ENCODE measurements around the gene ACSM4.
"Not testable (repeated sequence)": the region's sequence is repeated elsewhere in the genome, so short reads cannot be mapped to it uniquely, and the experiment has no call there.

Gene ACSM4

GRCh38 chr12:7303772-7304171 lies at the start of gene ACSM4:
Gene ACSM4 (plus strand): TSS chr12:7304072. CDS start chr12:7304332, 260 bp downstream.
- DNase-seq (ENCODE audit: low read depth in 2 of 2): no peak

- DNase-seq (ENCODE audit: low read depth in 2 of 2): no peak
These were observed 44.8 kb upstream of the ACSM4 start for GRCh38 chr12:7259060-7259459.

- no peak for DNase-seq (ENCODE audit: low read depth in 2 of 2)
These were observed 39.3 kb upstream of the ACSM4 start for GRCh38 chr12:7264538-7264937.

- no peak for DNase-seq (ENCODE audit: low read depth in 2 of 2)
These were observed 38.6 kb upstream of the ACSM4 start for GRCh38 chr12:7265251-7265650.

- no peak for DNase-seq (ENCODE audit: low read depth in 2 of 2)
These were observed 34.6 kb upstream of the ACSM4 start for GRCh38 chr12:7269273-7269672.

GRCh38 chr12:7271893-7272514 lies 31.9 kb upstream of the ACSM4 start:
- DNase-seq (ENCODE audit: low read depth in 2 of 2): no peak

- not testable (repeated sequence) for DNase-seq (ENCODE audit: low read depth in 2 of 2)
These were observed 28.4 kb upstream of the ACSM4 start for GRCh38 chr12:7275482-7275881.

- no peak for DNase-seq (ENCODE audit: low read depth in 2 of 2)
These were observed 21.0 kb upstream of the ACSM4 start for GRCh38 chr12:7282844-7283243.

- no peak for DNase-seq (ENCODE audit: low read depth in 2 of 2)
These were observed 14.1 kb upstream of the ACSM4 start for GRCh38 chr12:7289743-7290142.

- not testable (repeated sequence) for DNase-seq (ENCODE audit: low read depth in 2 of 2)
These were observed 13.3 kb upstream of the ACSM4 start for GRCh38 chr12:7290588-7290987.

GRCh38 chr12:7292300-7292699 lies 11.6 kb upstream of the ACSM4 start:
- DNase-seq (ENCODE audit: low read depth in 2 of 2): no peak

- no peak for DNase-seq (ENCODE audit: low read depth in 2 of 2)
These were observed 10.2 kb upstream of the ACSM4 start for GRCh38 chr12:7293670-7294069.

- DNase-seq (ENCODE audit: low read depth in 2 of 2): no peak
These were observed 8.3 kb upstream of the ACSM4 start for GRCh38 chr12:7295529-7295928.

GRCh38 chr12:7297865-7298264 lies 6.0 kb upstream of the ACSM4 start:
- DNase-seq (ENCODE audit: low read depth in 2 of 2): no peak

GRCh38 chr12:7302266-7302986 lies 1.4 kb upstream of the ACSM4 start:
- DNase-seq (ENCODE audit: low read depth in 2 of 2): no peak

- no peak for DNase-seq (ENCODE audit: low read depth in 2 of 2)
These were observed 642 bp upstream of the ACSM4 start for GRCh38 chr12:7303230-7303629.

- no peak for DNase-seq (ENCODE audit: low read depth in 2 of 2)
These were observed 584 bp downstream of the ACSM4 start for GRCh38 chr12:7304456-7304855.

- DNase-seq (ENCODE audit: low read depth in 2 of 2): no peak
These were observed 6.2 kb downstream of the ACSM4 start for GRCh38 chr12:7310070-7310469.

- no peak for DNase-seq (ENCODE audit: low read depth in 2 of 2)
These were observed 16.1 kb downstream of the ACSM4 start for GRCh38 chr12:7319930-7320329.

GRCh38 chr12:7321624-7322023 lies 17.8 kb downstream of the ACSM4 start:
- DNase-seq (ENCODE audit: low read depth in 2 of 2): no peak

GRCh38 chr12:7322599-7322998 lies 18.7 kb downstream of the ACSM4 start:
- no peak for DNase-seq (ENCODE audit: low read depth in 2 of 2)

GRCh38 chr12:7324176-7324575 lies 20.3 kb downstream of the ACSM4 start:
- no peak for DNase-seq (ENCODE audit: low read depth in 2 of 2)

GRCh38 chr12:7327918-7328317 lies 24.0 kb downstream of the ACSM4 start:
- no peak for DNase-seq (ENCODE audit: low read depth in 2 of 2)

- not testable (repeated sequence) for DNase-seq (ENCODE audit: low read depth in 2 of 2)
These were observed 33.9 kb downstream of the ACSM4 start for GRCh38 chr12:7337790-7338189.
